Small intestine (tissue), 7 donors: Measurements from ENCODE around the gene HAUS5. TPM values are rescaled to one million over a fixed set of nuclear protein-coding genes. Genes with fewer than 3 reads are reported as not detected.
"Not testable (repeated sequence)": the region's sequence is repeated elsewhere in the genome, so short reads cannot be mapped to it uniquely, and the experiment has no call there.

ENCODE experiments used
- DNase-seq, 2 donors: peaks; one replicate each; pipeline versions ENCODE4 v3.0.0 to v3.0.0-alpha.2; 2013
- FAIRE-seq: peaks from 2 replicates; lab custom pipeline; 2012; peaks lifted over from hg19 to GRCh38; lab: Jason Lieb, UNC
- H3K27ac ChIP-seq, 3 donors: one replicate each; pipeline ENCODE4 v1.5.1; 2013; ENCODE audit warnings: low read length in 2 of 3, mild to moderate bottlenecking in 2 of 3, control low read depth in 1 of 3, inconsistent platforms in 1 of 3, low read depth in 1 of 3, moderate library complexity in 1 of 3
- H3K27me3 ChIP-seq, 3 donors: one replicate each; pipeline ENCODE4 v1.6.1; 2013; ENCODE audit warnings: low read length in 3 of 3, inconsistent platforms in 1 of 3; ENCODE audit not compliant: control insufficient read depth in 3 of 3, insufficient read depth in 3 of 3
- H3K36me3 ChIP-seq, 3 donors: one replicate each; pipeline ENCODE4 v1.6.1; 2013; ENCODE audit warnings: low read length in 3 of 3, inconsistent platforms in 1 of 3, low read depth in 1 of 3, mild to moderate bottlenecking in 1 of 3, moderate library complexity in 1 of 3; ENCODE audit not compliant: control insufficient read depth in 3 of 3, insufficient read depth in 2 of 3
- H3K4me1 ChIP-seq, 3 donors: one replicate each; pipeline ENCODE4 v1.6.1; 2013; ENCODE audit warnings: low read length in 2 of 3, inconsistent platforms in 1 of 3, low read depth in 1 of 3, mild to moderate bottlenecking in 1 of 3, moderate library complexity in 1 of 3; ENCODE audit not compliant: control insufficient read depth in 3 of 3, insufficient read depth in 2 of 3
- H3K4me3 ChIP-seq, 3 donors: one replicate each; pipeline ENCODE4 v1.5.1; 2013; ENCODE audit warnings: low read length in 3 of 3, control low read depth in 1 of 3, inconsistent platforms in 1 of 3, low read depth in 1 of 3, mild to moderate bottlenecking in 1 of 3, moderate library complexity in 1 of 3
- H3K9me3 ChIP-seq, 2 donors: one replicate each; pipeline ENCODE4 v1.6.1; 2013; ENCODE audit warnings: low read depth in 1 of 2, low read length in 1 of 2; ENCODE audit not compliant: control insufficient read depth in 2 of 2, insufficient read depth in 1 of 2
- WGBS, 3 donors: extraction: QIAGEN DNeasy Blood & Tissue Kit; methylation state at CpG; one replicate each; pipeline ENCODE4 v1.1.7; 2013; 5-methylcytosine and 5-hydroxymethylcytosine counted together
- polyA plus RNA-seq, 4 donors: library from polyadenylated mRNA; stranded (reverse) in 3 of 4; unstranded in 1 of 4; fragments of 200-250 nt in 3 of 4; fragments of 120-200 nt in 1 of 4; gene quantifications; one replicate each; pipeline versions ENCODE4 v1.2.1 to v1.2.3, GENCODE V29; 2013
- donor health status: healthy with polysubstance abuse.
- donor health status: control.
- donor health status: control.
- donor health status: Bipolar disorder and iron deficiency.
- donor health status: healthy.

Gene HAUS5
- polyA plus RNA-seq, 4 donors = 0.67 to 12.6 (median 5.5) TPM

DNA sequence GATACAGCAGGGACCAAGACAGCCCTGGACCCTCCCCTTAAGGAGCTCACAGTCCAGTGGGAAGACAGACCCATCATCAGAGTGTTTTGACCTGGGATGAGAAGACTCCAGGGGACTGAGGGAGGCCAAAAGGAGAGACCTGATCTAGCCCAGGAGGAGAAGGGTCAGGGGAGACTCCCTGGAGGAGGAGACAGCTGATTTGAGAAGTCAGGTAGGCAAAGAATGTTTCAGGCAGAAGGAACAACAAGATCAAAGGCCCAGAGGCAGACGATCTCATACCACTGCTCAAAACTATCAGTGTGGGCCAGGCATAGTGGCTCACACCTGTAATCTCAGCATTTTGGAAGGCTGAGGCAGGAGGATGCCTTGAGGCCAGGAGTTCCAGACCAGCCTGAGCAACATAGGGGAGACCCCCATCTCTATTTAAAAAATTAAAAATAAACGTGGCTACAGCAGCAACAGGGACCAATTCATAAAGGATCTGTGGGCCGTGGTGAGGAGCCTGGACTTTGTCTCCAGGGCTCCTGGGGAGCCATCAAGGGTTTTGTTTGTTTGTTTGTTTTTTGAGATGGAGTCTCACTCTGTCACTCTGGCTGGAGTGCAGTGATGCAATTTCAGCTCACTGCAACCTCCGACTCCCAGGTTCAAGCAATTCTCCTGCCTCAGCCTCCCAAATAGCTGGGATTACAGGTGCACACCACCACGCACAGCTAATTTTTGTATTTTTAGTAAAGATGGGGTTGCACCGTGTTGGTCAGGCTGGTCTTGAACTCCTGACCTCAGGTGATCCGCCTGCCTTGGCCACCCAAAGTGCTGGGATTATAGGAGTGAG is 33.4 kb downstream of the HAUS5 start:
- DNase-seq = no peak
- FAIRE-seq = no peak
- Histone ChIP-seq H3K36me3 (peaks cover 0 to 15% (median 4%) of the 10 kb centered on the region in 3 donors), H3K27me3 (peaks cover 0 to 5% (median 0%) of the 10 kb centered on the region in 3 donors), H3K27ac (peak overlapping the region in 1 of 3 donors; percentile 99), H3K9me3 (no peaks in the 10 kb centered on the region), H3K4me3 (no peak overlapping the region), H3K4me1 (peaks cover 0 to 35% (median 15%) of the 10 kb centered on the region in 3 donors)
- WGBS, 3 donors = 60 to 74% (median 60%) methylated on average over 7 of the region's 7 CpGs

DNA sequence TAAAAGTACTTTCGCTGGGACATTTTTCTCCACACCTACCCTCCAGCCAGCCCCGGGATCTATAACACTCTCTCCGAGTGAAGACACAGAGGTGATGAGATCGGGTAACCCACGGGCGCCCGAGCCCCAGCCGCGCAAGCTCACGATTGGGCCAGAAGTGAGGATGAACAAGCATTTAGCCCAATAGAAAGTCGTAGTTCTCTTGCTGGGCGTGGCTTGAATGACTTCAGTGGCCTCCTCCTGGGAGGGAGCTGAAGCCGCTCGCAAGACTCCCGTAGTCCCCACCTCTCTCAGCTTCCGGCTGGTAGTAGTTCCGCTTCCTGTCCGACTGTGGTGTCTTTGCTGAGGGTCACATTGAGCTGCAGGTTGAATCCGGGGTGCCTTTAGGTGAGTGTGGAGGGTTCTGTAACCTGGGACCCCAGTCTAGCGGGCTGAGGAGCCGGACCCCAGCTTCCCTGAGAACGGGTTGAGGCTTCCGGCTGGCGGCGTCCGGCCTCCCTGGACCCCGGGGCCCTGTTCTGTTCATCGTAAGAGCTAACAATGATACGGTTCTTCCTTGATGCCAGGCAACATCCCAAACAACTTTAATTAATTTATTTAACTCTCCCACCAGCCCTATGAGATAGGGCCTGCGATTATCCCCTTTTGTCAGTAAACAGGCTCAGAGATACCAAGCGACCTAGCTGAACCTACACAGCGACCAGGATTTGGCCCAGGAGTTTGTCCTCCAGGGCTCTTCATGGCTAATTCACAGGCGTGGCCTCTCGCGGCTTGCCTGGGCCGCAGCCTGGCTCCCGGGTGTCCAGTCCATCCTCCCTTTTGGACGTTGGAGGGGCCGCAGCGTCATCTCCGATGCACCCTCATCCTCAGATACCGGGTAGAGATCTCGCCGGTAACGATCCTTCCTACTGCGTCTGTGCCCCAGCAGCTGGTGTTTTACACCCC is 35.8 kb downstream of the HAUS5 start, which contains the start of gene COX6B1:
COX6B1 (plus strand) TSS at position 307 of the 945 bp plus-strand sequence. CDS start 2,921 bp downstream, outside the sequence.
- Histone ChIP-seq H3K4me1 (peaks cover 0 to 25% (median 2%) of the 10 kb centered on the region in 3 donors), H3K36me3 (peaks cover 7 to 30% (median 11%) of the 10 kb centered on the region in 3 donors), H3K27ac (peak within 1 kb of the TSS; percentile 77 to 89 (median 87)), H3K9me3 (no peaks in the 10 kb centered on the region), H3K4me3 (peak within 1 kb of the TSS; percentile 80 to 87 (median 86)), H3K27me3 (no peaks in the 10 kb centered on the region)
- FAIRE-seq (peak; percentile 64), DNase-seq (peak; percentile 97 to 100)
- 0% methylated on average over 46 of the region's 46 CpGs for WGBS, 3 donors

DNA sequence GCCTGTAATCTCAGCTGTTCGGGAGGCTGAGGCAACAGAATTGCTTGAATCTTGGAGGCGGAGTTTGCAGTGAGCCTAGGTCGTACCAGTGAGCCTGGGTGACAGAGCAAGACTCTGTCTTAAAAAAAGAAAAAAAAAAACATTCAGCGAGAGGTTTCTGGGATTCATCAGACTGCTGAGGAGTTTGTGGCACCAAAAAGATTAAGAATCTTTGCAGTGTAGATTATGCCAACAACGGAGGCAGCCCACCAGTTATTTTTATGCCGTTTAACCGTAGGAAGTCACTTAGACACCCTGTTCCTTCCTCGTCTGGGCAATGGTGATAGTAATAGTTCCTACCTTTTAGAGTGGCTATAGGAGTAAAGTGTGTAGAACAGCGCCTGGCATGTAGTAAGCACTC is 38.0 kb downstream of the HAUS5 start:
- no peak for FAIRE-seq
- WGBS, 3 donors = 72 to 81% (median 78%) methylated on average over 9 of the region's 9 CpGs
- H3K27ac ChIP-seq = no peak overlapping the region
- no peaks in the 10 kb centered on the region for H3K9me3 ChIP-seq
- peaks cover 13 to 44% (median 17%) of the 10 kb centered on the region in 3 donors for H3K36me3 ChIP-seq
- H3K4me1 ChIP-seq = peaks cover 0 to 11% (median 2%) of the 10 kb centered on the region in 3 donors
- no peak overlapping the region for H3K4me3 ChIP-seq
- no peaks in the 10 kb centered on the region for H3K27me3 ChIP-seq
- DNase-seq = no peak

DNA sequence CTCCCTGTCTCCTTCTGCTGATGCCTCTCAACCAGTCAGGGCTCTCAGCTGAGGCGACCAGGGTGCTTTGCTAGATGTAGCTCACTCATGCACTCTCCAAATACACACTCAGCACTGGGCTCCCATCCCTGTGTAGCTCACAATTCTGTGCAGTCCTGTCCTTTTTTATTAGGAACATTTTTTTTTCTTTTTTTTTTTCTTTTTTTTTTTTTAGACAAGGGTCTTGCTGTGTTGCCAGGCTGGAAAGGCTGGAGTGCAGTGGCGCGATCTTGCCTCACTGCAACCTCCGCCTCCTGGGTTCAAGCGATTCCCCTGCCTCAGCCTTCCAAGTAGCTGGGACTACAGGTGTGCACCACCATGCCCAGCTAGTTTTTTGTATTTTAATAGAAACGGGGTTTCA is 42.3 kb downstream of the HAUS5 start:
- DNase-seq, H3K9me3 ChIP-seq, H3K27ac ChIP-seq, FAIRE-seq, H3K27me3 ChIP-seq, H3K4me1 ChIP-seq, H3K4me3 ChIP-seq: not testable (repeated sequence)
- 95 to 96% (median 96%) methylated on average over 6 of the region's 6 CpGs for WGBS, 3 donors
- H3K36me3 ChIP-seq = peaks cover 19 to 74% (median 27%) of the 10 kb centered on the region in 3 donors

DNA sequence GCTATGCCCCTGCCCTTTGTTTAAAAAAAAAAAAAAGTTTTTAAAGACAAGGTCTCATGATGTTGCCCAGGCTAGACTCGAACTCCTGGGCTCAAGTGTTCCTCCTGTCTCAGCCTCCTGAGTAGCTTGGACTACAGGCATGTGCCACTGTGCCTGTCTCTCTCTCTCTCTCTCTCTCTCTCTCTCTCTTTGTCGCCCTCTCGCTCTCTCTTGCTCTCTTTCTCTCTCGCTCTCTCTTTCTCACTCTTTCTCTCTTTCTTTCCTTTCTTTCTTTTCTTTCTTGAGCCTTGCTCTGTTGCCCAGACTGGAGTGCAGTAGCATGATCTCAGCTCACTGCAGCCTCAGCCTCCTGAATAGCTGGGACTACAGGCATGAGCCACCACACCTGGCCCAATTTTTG is 43.1 kb downstream of the HAUS5 start:
- H3K4me3 ChIP-seq = no peak overlapping the region
- H3K9me3 ChIP-seq = no peaks in the 10 kb centered on the region
- H3K36me3 ChIP-seq = peaks cover 19 to 72% (median 26%) of the 10 kb centered on the region in 3 donors
- no peaks in the 10 kb centered on the region for H3K27me3 ChIP-seq
- H3K27ac ChIP-seq = no peak overlapping the region
- WGBS, 3 donors = 98 to 100% (median 99%) methylated on average over 4 of the region's 4 CpGs
- DNase-seq (no peak), FAIRE-seq (no peak)
- H3K4me1 ChIP-seq = no peaks in the 10 kb centered on the region

DNA sequence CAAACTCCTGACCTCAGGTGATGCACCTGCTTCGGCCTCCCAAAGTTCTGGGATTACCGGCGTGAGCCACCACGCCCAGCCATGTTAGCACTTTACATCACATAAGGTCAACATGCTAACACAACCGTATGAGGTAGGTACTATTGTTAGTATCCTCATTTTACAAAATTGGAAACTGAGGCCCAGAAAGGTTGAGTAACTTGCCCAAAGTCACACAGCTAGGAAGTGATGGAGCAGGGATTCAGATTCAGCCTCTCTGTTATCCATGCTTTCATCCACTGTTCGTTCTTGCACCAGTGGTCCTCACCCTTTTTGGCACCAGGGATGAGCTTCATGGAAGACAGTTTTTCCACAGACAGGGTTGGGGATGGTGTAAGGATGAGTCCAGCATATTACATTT is 44.2 kb downstream of the HAUS5 start:
- DNase-seq = no peak
- no peaks in the 10 kb centered on the region for H3K9me3 ChIP-seq
- H3K27ac ChIP-seq = no peak overlapping the region
- WGBS, 3 donors = 92 to 96% (median 93%) methylated on average over 6 of the region's 6 CpGs
- FAIRE-seq = no peak
- H3K27me3 ChIP-seq = no peaks in the 10 kb centered on the region
- no peak overlapping the region for H3K4me3 ChIP-seq
- H3K36me3 ChIP-seq = peaks cover 16 to 68% (median 18%) of the 10 kb centered on the region in 3 donors
- H3K4me1 ChIP-seq = no peaks in the 10 kb centered on the region

DNA sequence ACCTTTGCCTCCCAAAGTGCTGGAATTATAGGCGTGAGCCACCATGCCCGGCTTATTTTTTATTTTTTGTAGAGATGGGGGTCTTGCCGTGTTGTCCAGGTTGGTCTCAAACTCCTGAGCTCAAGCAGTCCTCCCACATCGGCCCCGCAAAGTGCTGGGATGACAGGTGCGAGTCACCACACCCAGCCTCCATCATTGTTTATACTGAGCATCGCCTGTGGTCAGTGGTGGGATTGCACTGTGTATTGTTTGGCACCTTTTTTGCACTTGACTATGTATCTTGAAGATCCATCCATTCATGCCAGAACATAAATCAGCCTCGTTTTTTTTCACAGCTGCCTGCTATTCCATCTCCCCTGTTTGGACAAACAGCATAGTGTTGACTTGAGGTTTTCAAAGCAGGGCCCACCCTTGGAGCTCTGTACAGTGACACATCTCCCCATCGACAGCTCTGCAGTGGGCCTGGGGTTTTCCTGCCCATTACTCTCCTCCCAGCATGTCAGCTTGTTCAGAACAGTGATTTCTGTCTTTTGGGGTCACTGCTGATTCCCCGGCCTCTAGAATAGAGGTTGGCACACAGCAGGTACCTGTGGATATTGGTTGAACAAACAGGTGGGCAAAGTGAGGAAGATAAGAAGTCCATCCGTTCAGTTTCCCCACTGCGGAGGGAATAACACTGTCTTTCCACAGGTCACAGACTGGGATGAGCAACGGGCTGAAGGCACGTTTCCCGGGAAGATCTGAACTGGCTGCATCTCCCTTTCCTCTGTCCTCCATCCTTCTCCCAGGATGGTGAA is 45.6 kb downstream of the HAUS5 start:
- no peaks in the 10 kb centered on the region for H3K4me1 ChIP-seq
- H3K4me3 ChIP-seq = no peak overlapping the region
- peaks cover 14 to 66% (median 16%) of the 10 kb centered on the region in 3 donors for H3K36me3 ChIP-seq
- FAIRE-seq = no peak
- H3K27me3 ChIP-seq = no peaks in the 10 kb centered on the region
- H3K27ac ChIP-seq = no peak overlapping the region
- no peak for DNase-seq
- 82 to 87% (median 84%) methylated on average over 15 of the region's 15 CpGs for WGBS, 3 donors
- H3K9me3 ChIP-seq = no peaks in the 10 kb centered on the region
